ENCODE data around the gene TMCO4.

DNA sequence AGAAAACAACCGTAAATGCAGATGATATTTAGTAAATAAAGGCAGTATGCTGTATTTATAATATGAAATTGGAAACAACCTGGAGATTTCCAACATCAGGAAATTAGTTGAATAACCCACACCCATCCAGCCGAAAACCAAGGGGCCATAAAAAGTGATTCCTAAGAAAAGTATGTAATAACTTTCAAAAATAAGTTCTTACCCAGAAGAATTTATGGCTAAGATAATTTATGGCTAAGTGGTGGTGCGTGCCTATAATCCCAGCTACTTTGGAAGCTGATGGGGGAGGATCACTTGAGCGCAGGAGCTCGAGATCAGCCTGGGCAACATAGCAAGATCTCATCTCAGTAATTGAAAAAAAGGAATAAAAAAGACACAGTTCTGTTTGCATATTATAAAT is 43.2 kb downstream of the TMCO4 start:
- TF ChIP-seq POLR2A (IDR thresholded peaks at IDR 0.05) (no peak), CTCF (IDR thresholded peaks at IDR 0.05) (no peak)

All from transverse colon (tissue), 3 donors.